HG03469 (cell line): ENCODE results near the gene OSM.

Source experiments
- ATAC-seq: cut with Tn5 transposase; IDR thresholded peaks from one replicate; pipeline ENCODE4 v1.9.1; 2021; ENCODE audit warnings: mild to moderate bottlenecking, moderate library complexity, moderate number of reproducible peaks; ENCODE audit not compliant: unreplicated experiment

OSM gene

GRCh38 chr22:30265131-30265720 lies 1.4 kb downstream of the OSM start:
- ATAC-seq: no peak

DNA sequence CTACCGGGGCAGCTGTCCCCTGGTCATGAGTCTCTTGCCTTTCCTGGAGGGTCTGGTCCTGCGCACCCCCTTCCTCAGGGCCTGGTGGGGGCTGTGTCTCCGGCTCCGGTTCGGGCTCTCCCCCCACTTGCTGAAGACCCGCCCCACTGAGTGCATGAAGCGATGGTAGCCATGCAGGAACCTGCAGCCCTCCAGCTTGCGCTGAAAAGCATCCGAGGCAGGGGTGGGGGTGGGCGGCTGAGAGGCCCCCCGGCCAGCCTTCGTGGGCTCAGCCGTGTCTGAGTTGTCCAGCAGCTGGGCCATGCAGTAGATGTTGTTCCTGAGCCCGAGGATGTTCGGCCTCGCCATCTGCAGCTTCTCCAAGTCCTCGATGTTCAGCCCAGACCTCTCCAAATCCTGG lies 2.8 kb downstream of the OSM start:
- ATAC-seq: no peak

- no peak for ATAC-seq
Measured at GRCh38 chr22:30262917-30263741, 3.5 kb downstream of the OSM start.

DNA sequence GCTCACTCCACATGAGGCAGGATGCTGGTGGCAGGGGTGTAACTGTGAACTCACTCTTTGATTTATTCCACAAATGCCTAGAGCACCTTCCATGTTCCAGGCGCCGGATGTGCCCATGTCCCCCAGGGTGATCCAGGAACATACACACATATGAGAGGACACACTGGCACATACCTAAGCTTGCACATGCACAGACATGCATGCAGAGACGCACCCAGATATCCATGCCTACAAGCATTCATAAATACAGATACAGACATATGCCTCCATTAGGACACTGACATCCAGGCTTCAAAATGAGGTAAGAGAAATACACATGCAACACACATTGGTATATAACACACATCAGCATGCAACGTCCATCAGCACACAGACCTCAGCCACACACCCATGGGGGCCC lies 4.5 kb downstream of the OSM start:
- ATAC-seq: no peak

- no peak for ATAC-seq
Measured at GRCh38 chr22:30261134-30261533, 5.5 kb downstream of the OSM start.

GRCh38 chr22:30260682-30261081 lies 6.0 kb downstream of the OSM start:
- ATAC-seq: no peak

DNA sequence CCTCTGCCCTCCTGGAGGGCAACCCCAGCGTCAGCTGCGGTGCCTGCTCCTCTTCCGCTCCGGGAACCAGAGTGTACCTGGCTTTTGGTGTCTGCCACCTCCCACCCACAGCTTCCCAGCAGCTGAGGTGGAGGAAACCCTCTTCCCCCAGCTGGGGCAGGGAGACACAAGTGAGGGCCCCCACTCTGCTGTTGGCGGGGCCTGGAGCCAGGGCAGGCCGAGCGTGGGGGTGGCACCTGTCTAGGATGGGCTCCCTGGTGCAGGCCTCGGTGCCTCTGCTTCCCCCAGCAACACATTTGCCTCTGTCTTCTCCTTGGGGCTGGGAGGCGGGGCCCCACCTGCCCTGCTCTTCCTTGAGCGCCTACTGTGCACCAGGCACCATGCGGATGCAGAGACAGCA lies 6.4 kb downstream of the OSM start:
- ATAC-seq: no peak

GRCh38 chr22:30254314-30254713 lies 12.3 kb downstream of the OSM start:
- no peak for ATAC-seq

DNA sequence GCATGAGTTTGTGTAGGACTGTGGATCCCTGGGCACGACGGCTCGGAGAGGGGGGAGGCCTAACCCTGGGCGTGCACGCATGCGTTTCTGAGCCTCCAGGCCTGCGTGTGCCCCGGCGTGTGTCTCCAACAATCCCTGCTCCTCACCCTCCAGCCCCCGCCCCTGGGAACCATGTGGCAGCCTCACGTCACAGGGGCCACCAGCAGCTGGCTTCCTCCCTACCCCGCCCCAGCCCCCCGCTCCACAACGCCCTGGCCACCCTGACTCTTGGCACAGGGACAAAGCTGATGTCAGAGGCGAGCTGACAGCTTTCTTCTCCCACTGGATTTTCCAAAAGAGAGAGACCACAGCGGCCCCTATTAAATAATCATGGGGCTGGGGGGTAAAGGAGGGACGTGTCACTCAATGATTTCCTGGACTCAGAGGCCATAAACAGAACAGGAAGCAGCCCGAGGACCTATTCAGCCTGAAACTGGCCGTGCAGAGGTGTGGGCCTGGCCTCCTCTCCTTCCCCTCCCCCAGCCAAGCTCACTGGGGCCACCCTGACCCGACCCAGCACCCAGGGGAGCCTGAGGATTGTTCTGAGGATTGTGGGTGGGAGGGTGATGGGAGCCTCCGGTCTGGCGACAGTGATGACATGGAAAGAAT lies 13.3 kb downstream of the OSM start:
- ATAC-seq: no peak

- ATAC-seq: no peak
Measured at GRCh38 chr22:30252411-30253204, 14.0 kb downstream of the OSM start.

DNA sequence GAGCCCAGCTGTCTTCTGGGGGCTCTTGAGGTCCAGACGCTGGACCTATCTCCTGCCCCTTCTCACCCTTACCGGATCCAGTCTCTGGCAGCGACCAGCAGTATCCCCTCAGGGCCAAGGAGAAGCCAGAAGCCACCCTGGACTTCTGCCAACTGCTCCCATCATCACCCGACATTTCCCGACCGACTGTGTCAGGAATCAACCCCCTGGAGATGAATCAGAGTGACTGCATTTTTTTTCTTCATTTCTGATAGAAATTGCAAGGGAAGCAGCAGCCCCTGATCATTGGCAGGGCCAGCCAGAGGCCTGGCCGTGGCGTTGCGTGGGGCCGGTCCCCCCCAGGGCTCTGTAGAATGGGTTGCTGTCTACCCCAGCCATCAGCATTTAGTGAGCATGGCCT lies 14.9 kb downstream of the OSM start:
- no peak for ATAC-seq

- no peak for ATAC-seq
Measured at GRCh38 chr22:30250661-30251267, 15.9 kb downstream of the OSM start.

DNA sequence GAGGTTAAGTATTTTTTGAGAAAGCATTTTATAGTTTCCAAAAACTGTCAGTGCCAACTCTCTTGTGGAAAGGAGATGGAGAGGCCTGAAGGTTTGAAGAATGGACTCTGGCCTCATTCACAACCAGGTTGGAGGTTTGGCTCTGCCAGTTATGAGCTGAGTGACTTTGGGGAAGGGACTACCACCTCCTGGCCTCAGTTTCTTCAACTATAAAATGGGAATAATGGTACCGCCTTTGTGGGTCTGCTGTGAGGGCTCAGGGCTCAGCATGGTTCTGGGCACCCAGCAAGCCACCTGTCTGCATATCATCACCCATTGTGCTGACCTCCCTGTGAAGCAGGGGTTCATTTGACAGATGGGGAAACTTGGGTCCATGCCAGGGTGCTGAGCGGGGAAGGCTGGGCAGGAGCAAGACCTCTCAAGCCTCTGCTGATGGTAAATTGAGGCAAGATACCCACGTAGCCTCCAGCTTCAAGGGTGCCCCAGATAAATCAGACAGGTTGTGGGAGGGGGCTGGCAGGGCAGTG lies 16.5 kb downstream of the OSM start:
- ATAC-seq: no peak

- no peak for ATAC-seq
Measured at GRCh38 chr22:30249049-30250038, 17.3 kb downstream of the OSM start.

GRCh38 chr22:30248484-30248883 lies 18.2 kb downstream of the OSM start:
- ATAC-seq: no peak

GRCh38 chr22:30247974-30248373 lies 18.7 kb downstream of the OSM start:
- ATAC-seq: no peak

DNA sequence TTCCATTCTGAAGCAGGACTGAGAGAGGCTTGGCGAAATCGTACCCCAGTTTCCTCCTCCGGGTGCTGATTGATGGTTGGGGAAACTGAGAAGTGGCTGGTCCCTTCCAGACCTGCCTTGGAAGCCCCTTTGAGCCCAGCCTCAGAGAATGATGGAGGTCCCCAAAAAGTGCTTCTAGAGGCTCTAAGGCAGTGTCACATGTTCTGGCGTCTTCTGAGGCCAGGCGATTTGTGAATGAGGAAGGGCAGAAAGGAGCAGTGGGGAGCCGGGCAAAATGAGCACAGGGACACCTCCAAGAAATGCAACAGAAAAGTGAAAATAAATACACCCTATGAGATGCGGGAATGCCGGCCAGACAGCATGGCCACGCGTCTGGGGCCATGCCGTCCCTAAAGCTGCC lies 19.1 kb downstream of the OSM start:
- ATAC-seq: no peak

GRCh38 chr22:30246814-30247376 lies 19.8 kb downstream of the OSM start:
- no peak for ATAC-seq
